ENCODE data around the gene SAMD4B. TPM values are rescaled to one million over a fixed set of nuclear protein-coding genes. Genes with fewer than 3 reads are reported as not detected.

SAMD4B gene
- total RNA-seq, 1 donor from 2014 or later: 100 TPM

GRCh38 chr19:39360599-39360998 lies 18.4 kb downstream of the SAMD4B start:
- H3K9me3 Mint-ChIP-seq (ENCODE audit: unreplicated experiment): no peaks in the 10 kb centered on the region
- peaks cover 31% of the 10 kb centered on the region for H3K4me1 Mint-ChIP-seq (ENCODE audit: unreplicated experiment)
- no peak for DNase-seq (ENCODE audit: extremely low spot score, unreplicated experiment)
- H3K36me3 Mint-ChIP-seq (ENCODE audit: unreplicated experiment): peaks cover 38% of the 10 kb centered on the region
- no peak overlapping the region for H3K27ac Mint-ChIP-seq (ENCODE audit: unreplicated experiment)
- no peaks in the 10 kb centered on the region for H3K27me3 Mint-ChIP-seq (ENCODE audit: unreplicated experiment)
- TF ChIP-seq CTCF (IDR thresholded peaks at IDR 0.05): no peak
- no peak overlapping the region for H3K4me3 Mint-ChIP-seq (ENCODE audit: unreplicated experiment)

GRCh38 chr19:39362682-39363657 lies 20.7 kb downstream of the SAMD4B start:
- Mint-ChIP-seq H3K27ac (ENCODE audit: unreplicated experiment) (peak overlapping the region; percentile 89), H3K4me3 (ENCODE audit: unreplicated experiment) (peak overlapping the region; percentile 19), H3K36me3 (ENCODE audit: unreplicated experiment) (peaks cover 21% of the 10 kb centered on the region)

GRCh38 chr19:39363901-39364457 lies 21.8 kb downstream of the SAMD4B start:
- H3K4me3 Mint-ChIP-seq (ENCODE audit: unreplicated experiment): no peak overlapping the region
- TF ChIP-seq CTCF (IDR thresholded peaks at IDR 0.05): no peak
- H3K9me3 Mint-ChIP-seq (ENCODE audit: unreplicated experiment): no peaks in the 10 kb centered on the region
- peaks cover 19% of the 10 kb centered on the region for H3K36me3 Mint-ChIP-seq (ENCODE audit: unreplicated experiment)
- peak overlapping the region; percentile 89 for H3K27ac Mint-ChIP-seq (ENCODE audit: unreplicated experiment)
- H3K4me1 Mint-ChIP-seq (ENCODE audit: unreplicated experiment): peaks cover 31% of the 10 kb centered on the region
- H3K27me3 Mint-ChIP-seq (ENCODE audit: unreplicated experiment): no peaks in the 10 kb centered on the region
- no peak for DNase-seq (ENCODE audit: extremely low spot score, unreplicated experiment)

More at GRCh38 chr19:39362682-39363657, 20.7 kb downstream of the SAMD4B start:
- no peaks in the 10 kb centered on the region for H3K27me3 Mint-ChIP-seq (ENCODE audit: unreplicated experiment)
- H3K9me3 Mint-ChIP-seq (ENCODE audit: unreplicated experiment): no peaks in the 10 kb centered on the region
- peaks cover 31% of the 10 kb centered on the region for H3K4me1 Mint-ChIP-seq (ENCODE audit: unreplicated experiment)
- TF ChIP-seq CTCF (IDR thresholded peaks at IDR 0.05): no peak
- DNase-seq (ENCODE audit: extremely low spot score, unreplicated experiment): no peak

GRCh38 chr19:39365531-39365930 lies 23.3 kb downstream of the SAMD4B start:
- Mint-ChIP-seq H3K27ac (ENCODE audit: unreplicated experiment) (no peak overlapping the region), H3K4me1 (ENCODE audit: unreplicated experiment) (peaks cover 31% of the 10 kb centered on the region), H3K27me3 (ENCODE audit: unreplicated experiment) (no peaks in the 10 kb centered on the region), H3K4me3 (ENCODE audit: unreplicated experiment) (no peak overlapping the region), H3K9me3 (ENCODE audit: unreplicated experiment) (no peaks in the 10 kb centered on the region), H3K36me3 (ENCODE audit: unreplicated experiment) (peaks cover 20% of the 10 kb centered on the region)
- no peak for DNase-seq (ENCODE audit: extremely low spot score, unreplicated experiment)
- TF ChIP-seq CTCF (IDR thresholded peaks at IDR 0.05): no peak

GRCh38 chr19:39369200-39369599 lies 27.0 kb downstream of the SAMD4B start:
- H3K9me3 Mint-ChIP-seq (ENCODE audit: unreplicated experiment): no peaks in the 10 kb centered on the region
- DNase-seq (ENCODE audit: extremely low spot score, unreplicated experiment): no peak
- no peak overlapping the region for H3K4me3 Mint-ChIP-seq (ENCODE audit: unreplicated experiment)
- H3K27me3 Mint-ChIP-seq (ENCODE audit: unreplicated experiment): no peaks in the 10 kb centered on the region
- peaks cover 27% of the 10 kb centered on the region for H3K36me3 Mint-ChIP-seq (ENCODE audit: unreplicated experiment)
- no peak overlapping the region for H3K27ac Mint-ChIP-seq (ENCODE audit: unreplicated experiment)
- peaks cover 22% of the 10 kb centered on the region for H3K4me1 Mint-ChIP-seq (ENCODE audit: unreplicated experiment)
- no peak for TF ChIP-seq CTCF (IDR thresholded peaks at IDR 0.05)

Data from osteocyte (in vitro differentiated cells).